GM13976 (cell line): ENCODE data around the gene MYO5B.

Experiments
- DNase-seq: peaks from one replicate; pipeline ENCODE4 v3.0.0; 2012; ENCODE audit warnings: low spot score
- in situ Hi-C: fragments of 300-500 bp; cut with MboI; formaldehyde crosslinking; loops from one replicate; pipeline ENCODE4 v1.12.0; 2022; ENCODE audit warnings: low sequenced_read_pairs, mixed read lengths, inconsistent platforms; ENCODE audit not compliant: unreplicated experiment
- TF ChIP-seq, protein P1 (sequence below): IDR thresholded peaks from 2 replicates; pipeline ENCODE4 v1.5.1; 2012; ENCODE audit warnings: borderline replicate concordance, mild to moderate bottlenecking; ENCODE audit not compliant: insufficient read depth; ENCODE audit errors: extremely low read depth, missing control alignments, control extremely low read depth

Gene MYO5B

DNA sequence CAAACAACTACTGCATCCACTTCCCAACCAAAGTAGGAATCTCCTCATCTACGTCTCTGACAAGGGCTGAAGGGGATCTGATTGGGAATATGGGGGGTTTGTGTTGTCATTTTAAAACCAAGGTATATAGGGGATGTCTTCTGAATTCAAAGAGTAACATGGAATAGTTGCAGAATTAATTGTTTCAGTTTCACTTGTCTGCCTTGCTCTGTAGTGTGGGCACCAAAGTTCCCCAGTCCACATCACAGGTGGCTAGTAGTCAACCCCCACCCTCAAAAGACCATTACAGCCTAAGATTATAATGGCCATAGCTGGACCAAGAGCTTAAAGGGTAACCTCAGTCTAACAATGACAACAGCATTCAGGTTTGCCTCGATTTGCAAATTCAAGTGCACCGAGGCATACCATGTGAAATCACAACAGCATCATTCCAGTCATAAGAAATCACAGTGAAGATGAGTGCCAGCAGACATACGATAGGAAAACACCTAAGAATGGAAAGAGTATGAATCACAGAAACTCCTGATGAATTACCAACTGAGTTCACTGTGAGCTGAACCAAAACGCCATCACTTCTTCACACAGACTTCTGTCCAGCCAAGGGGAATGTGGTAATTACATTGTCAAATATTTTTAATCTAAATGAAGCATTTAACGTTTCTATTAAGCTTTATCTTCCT, 52.4 kb downstream of the MYO5B start:
- DNase-seq, result no peak
- TF ChIP-seq, protein P1, sequence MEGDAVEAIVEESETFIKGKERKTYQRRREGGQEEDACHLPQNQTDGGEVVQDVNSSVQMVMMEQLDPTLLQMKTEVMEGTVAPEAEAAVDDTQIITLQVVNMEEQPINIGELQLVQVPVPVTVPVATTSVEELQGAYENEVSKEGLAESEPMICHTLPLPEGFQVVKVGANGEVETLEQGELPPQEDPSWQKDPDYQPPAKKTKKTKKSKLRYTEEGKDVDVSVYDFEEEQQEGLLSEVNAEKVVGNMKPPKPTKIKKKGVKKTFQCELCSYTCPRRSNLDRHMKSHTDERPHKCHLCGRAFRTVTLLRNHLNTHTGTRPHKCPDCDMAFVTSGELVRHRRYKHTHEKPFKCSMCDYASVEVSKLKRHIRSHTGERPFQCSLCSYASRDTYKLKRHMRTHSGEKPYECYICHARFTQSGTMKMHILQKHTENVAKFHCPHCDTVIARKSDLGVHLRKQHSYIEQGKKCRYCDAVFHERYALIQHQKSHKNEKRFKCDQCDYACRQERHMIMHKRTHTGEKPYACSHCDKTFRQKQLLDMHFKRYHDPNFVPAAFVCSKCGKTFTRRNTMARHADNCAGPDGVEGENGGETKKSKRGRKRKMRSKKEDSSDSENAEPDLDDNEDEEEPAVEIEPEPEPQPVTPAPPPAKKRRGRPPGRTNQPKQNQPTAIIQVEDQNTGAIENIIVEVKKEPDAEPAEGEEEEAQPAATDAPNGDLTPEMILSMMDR, result no peak
- in situ Hi-C loops, result no loop called here

DNA sequence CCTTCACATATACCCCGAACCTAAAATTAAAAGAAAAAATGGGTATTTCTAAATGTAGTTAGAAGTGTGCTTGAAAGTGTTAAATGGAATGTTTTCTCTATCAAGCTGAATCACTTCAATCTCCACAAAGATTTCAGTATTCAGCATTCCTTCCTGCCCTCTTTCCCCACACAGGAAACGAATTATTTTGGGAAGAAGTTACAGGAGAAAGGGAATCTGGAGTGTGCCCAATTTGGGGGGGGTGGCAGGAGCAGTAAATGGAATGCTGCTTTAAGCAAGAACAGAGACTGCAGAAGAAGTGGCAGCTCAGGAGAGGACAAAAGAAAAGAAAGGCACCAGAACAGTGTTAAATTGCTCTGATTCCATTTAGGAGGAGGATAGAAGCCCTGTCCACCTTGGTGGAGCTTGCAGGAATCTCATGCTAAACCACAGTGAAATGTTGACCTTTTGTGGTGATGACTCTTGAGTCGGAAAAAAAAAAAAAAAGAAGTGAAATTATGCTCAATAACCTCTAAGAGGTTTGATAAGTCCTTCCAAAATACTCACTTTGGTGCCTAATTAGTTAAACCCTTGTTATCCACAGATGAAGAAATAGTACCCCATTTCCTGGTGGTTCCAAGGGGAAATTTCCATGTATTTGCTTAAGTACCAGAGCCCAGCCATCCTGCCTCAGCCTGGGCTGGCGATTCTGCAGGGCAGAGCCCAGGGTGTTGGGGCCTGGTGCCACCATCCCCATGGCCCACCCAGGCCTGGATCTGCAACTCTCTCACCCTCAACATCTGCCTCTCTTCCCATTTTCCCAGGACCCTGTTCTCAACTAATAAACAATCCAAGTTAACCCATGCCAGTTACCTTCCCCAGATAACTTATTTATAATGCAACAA, 56.5 kb downstream of the MYO5B start:
- DNase-seq, result no peak
- TF ChIP-seq, protein P1, result no peak
- in situ Hi-C loops, result no loop called here

DNA sequence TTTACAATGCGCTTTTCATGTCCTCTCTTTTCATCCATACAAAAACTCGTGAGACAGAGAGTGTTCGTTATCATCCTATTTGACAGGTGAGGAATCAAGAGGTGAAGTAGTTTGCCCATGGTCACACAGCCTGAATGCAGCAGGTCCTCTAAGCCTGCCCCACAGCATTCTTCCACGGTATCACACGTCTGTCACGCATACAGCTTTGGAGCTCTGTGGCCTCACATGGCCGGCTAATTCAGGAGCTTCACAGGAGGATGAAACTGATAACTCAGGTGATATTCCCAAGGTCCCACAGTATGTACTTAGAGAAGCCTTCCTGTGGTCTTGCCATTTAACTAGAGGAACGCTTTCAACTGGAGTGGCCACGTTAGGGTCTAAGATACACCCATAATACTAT, 59.0 kb downstream of the MYO5B start:
- in situ Hi-C loops, result no loop called here
- no peak for DNase-seq
- TF ChIP-seq, protein P1, result no peak

DNA sequence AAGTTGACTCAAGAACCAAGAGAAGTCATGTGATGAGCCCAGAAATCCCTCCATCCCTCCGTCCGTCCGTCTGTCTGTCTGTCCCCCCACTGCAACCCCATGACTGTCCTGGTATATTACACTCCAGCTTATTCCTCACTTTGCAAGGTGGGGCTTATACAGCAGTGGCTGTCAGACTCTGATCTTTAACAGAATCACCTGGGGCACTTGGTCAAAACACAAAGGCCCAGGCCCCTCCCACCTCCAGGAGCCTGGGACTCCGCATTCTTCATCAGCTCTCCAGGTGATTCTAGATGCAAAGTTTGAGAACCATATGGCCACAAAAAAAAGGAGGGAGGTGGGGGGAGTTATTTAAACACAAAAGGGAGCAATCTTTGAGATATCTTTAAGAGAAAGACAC, 61.4 kb downstream of the MYO5B start:
- TF ChIP-seq, protein P1, result no peak
- no peak for DNase-seq
- in situ Hi-C loops, result no loop called here

DNA sequence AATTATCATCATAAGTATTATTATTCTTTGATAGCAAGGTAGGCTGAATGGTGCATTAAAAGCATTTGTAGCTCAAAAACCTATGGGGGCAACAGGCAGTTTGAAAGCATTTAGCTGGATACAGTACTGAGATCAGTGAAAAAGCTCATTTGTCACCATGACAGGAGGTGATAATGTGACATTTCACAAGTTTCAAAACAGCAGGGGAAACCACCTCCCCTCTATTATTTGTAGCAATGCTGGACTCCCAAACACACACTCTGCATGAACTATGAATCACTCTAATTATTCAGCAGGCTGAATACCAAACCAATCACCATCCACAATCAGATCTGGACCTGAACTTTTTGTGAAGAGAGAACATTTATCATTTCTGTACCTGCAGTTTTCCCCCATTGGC, 63.4 kb downstream of the MYO5B start:
- in situ Hi-C loops, result no loop called here
- peak; percentile 23 for DNase-seq
- TF ChIP-seq, protein P1, result no peak

DNA sequence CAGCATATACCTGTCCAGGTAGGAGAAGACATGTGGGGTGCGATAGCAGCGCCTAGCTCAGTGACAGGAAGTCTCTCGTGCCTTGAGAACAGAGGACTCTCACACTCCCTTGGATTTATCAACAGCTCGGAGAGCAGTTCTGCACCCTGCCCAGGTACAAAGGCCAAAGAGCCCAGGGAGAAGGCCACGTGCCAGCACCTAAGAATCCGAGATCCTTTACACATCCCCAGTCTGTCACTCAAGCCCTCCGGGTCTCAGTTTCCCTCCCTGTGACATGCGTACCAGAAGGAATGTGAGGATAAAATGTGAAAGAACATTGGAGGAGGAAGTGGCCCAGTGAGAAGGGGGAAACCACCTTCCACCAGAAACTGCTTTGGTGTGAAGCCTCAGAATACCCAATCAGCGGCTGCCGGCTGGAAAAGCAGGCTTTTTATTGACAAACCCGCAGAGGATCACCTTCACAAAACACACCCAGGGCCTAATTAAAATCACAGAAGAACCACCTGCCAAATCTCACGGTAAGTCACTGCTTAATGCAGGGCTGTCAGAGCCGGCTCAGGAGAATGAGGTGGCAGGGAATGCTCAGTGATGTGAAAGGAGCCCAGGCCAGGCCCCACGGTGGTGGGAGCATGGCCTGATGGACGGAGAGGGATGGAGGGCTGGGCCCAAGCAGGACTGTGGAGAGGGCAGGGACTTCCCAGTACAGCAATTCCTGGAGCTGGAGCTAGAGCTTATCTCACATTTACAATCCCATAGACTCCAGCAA, 66.3 kb downstream of the MYO5B start:
- in situ Hi-C loops, result no loop called here
- no peak for DNase-seq
- TF ChIP-seq, protein P1, result no peak
